Erythroblast (primary cell): ENCODE measurements around the gene ANKRD28.

Experiments used
- GATA1 ChIP-seq: IDR thresholded peaks from 2 replicates; pipeline ENCODE4 v1.6.1; 2011; ENCODE audit warnings: low read depth, mild to moderate bottlenecking, control low read depth, low read length, moderate library complexity
- POLR2A ChIP-seq: IDR thresholded peaks from 2 replicates; pipeline ENCODE4 v1.6.1; 2011; ENCODE audit warnings: mild to moderate bottlenecking, low read length

DNA sequence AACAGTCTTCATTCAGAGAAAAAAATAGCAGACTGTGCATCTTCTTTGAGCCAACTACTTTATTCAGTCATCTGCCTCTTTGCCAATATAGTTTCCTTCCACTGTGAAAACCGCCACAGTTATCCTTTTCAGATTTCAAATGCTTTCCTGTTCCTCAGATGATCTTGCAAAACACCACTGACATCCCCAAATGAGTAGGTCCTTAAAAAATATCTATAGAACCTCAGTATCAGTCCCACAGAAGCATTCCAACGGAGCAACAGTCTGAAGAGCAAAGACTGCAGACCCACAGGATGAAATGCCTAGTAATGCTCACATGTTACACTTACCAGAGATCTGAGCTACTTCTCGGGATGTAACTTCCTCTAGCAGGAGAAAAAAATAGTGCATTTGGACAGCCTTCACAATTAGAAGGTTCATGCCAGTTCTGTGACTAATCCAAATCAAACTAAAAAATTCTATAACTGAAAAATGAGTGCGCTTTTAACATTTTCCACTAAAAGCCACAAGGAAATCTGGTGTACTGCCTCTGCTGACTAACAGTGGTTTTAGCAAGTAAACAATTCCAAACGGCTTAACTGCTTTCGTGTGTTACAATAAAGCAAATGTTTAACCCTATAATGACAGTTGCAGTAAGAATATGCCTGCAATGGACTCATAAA lies at the start of gene ANKRD28:
- TF ChIP-seq POLR2A (peak; percentile 70), GATA1 (no peak)
